Stimulated activated CD4-positive, alpha-beta T cell treated with anti-CD3 and anti-CD28 coated beads, Interleukin-12 subunit alpha, Interleukin-12 subunit beta, amount 100 ng/mL, for 4 hours (primary cell): ENCODE data around the gene TTC23.

Source experiments
- DNase-seq: peaks from one replicate; pipeline ENCODE4 v3.0.0-alpha.2; 2020

TTC23 gene

DNA sequence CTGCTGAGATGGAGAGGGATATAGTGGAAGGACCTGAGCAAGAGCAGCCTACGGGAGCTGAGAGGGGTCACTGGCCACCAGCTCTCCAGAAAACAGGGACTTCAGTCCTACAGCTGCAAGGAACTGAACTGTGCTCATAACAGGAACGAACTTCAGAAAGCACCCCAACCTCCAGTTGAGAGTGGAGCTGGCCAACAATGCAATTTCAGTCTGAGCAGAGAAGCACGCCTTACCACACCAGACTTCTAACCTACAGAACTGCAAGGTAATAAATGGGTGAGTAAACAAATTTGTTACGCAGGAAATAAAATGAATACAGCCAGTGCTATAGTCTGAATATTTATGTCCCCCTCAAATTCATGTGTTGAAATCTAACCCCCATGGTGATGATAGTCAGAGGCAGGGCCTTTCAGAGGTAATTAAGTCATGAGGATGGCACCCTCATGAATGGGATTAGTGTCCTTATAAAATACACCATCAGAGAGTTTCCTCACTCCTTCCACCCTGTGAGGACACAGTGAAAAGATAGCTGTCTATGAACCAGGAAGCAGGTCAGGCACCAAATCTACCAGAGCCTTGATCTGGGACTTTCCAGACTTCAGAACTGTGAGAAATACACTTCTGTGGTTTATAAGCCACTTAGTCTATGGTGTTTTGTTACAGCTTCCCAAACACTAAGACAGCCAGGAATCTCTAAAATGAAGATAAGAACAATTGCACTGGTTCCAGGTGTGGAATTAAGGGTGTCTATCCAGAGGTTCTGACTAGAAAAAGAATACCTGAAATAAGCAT lies 85.9 kb downstream of the TTC23 start:
- DNase-seq, result no peak

DNA sequence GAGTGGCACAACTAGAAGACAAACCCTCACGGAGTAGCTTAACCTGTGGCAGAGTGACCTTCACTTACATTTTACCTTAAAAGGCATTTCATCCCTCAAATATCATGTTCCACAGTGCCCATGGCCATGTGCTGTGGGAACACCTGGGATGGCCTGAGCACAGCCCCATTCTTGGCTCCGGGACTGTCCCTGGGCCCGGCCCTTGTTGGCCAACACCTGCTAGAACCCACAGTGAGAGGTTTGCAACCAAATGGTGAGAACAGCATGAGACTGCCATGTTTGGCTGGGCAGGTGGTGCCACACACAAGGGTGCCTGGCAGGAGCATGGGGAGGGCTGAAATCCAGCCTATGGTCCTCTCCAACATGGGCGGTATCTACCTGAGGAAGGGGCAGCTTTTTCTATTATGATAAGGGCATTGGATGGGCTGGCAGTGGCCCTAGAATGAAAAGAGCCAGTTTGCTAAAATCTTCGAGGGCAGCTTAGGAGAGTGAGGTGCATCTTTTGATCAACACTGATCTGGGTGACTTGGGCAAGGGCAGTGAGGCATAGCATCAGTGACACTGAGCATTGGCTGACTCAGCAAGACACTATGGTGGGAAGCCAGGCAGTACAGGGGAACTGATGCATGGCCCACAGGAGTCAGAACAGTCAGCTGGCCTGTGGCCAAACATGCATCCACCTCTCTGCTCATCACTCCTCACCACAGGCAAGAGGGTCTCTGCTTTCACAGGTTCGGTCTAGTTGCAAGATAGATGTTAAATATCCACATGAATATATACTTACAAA lies 90.6 kb downstream of the TTC23 start:
- DNase-seq, result no peak

DNA sequence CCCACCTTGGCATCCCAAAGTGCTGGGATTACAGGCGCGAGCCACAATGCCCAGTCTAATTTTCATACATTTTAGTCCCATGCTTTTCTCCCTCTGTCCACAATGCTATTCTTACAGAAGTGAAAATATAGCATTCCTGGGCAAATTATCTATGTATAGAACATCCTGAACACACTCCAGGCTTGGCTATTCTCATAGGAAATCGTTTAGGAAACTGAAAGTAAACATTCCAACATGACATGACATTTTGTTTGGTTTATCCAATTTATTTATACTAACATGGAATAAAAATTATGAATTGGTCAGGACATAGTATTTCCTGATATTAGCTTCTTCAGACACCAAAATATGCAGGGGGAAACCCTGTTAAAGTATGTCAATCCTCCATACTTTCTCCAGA lies 91.9 kb downstream of the TTC23 start:
- no peak for DNase-seq

DNA sequence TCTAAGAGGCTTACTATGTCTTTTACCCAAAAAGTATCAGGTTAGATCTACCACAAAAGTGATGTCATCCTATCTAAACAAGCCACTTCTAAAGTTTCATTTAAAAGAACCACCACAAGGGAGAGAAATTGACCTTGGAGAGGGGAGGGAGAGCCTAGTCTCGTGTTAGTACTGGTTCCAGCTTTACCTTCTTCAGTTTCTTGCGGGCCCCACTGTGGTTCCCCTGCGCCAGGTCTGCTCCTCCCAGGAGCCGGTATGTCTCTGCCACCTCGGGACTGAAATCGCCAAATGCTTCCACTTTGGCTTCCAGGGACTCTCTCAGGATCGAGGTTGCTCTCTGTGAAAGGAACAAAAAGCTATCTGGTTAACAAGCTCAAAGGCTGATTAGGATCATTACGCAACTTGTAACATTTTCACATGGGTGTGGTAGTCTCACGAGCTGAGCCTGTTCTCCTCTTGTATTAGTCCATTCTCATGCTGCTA lies 93.4 kb downstream of the TTC23 start:
- DNase-seq, result no peak

DNA sequence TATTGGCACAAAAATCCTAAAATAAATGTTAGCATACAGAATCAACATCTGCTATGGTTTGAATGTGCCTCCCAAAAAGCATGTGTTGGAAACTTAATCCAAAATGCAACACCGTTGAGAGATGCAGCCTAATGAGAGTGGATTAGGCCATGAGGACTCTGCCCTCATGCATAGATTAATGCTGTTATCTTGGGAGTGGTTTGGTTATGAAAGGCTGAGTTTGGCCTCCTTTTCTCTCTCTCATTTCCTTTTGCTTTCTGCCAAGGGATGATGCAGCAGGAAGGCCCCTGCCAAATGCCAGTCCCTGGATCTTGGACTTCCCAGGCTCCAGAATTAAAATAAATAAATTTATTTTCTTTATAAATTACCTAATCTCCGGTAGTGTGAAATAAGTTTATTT lies 95.1 kb downstream of the TTC23 start:
- DNase-seq, result no peak

DNA sequence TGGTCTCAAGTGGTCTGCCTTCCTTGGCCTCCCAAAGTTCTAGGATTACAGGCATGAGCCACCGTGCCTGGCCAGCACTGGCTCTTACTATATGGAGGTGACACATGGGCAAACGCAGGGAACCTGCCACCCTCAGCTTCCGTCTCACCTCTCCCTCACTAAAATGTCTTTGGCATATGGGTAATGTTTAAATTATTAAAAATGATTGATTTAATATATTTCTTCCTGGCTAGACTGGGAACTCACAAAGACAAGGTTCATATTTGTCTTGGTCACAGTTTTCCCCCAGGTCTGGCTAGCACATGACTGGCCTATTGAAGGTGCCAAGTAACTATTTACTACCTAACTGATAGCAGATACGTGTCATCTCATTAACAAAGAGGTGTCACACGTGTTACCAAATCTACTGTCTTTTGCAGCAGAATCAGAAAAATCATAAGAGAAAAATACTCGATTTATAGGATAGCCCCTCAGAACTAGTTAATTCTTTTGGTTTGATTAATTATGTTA lies 96.3 kb downstream of the TTC23 start:
- no peak for DNase-seq

DNA sequence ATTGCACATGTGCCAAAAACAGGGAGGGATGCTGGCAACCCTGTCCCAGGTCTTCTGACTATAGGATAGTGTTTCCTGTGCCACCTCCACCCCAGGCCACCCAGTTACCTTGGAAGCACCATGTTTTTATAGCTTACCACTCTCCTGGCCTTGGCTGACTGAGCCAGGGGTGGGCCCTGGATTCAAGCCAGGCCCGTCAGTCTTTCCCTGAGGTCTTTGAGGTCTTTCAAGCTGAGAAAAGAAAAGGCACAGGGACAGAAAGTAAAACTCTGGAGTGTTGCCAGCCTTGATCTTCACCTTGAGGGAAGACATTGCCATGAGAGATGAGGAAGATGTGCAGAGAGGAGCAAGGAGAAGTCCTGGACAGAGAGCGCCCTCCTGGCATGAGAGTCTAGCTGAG lies 98.2 kb downstream of the TTC23 start:
- DNase-seq, result no peak

DNA sequence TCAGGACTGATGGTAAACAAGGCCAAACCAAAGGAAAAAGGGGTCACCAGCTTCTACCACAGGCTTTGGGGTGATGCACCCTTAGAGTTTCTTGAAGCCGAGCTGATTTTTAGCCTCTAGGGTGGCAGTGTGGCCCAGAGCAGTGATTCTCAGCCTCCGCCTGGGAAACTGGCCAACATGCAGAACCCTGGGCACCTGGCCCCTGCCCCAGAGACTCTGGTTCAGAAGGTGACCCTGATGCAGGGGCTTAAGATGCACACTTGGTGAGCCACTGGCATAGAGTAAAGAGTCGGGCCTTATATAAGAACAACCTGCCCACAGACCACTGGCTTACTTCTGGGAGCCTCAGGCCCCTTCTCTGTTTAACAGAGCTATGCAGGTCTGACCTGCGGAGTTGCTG lies 100.0 kb downstream of the TTC23 start:
- no peak for DNase-seq

DNA sequence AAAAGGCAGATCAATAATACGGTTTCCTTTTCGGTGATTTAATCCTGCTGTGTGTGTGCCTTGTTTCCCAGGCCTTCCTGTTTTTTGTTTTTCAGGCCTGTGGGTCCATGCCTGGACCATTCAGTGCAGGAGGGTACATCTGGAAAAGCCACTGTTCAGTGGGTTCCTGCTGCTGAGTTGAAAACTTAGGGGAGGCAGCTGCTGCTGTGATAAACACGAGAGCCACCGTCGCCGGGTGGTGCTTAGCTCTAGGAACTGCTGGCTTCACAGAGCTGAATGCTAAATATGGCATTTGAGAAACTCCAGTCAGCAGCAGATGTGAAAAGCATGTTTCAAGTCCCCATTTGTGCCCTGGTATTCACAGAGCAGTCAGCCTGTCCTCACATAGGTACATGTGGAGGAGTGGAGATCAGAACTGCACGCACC lies 100.5 kb downstream of the TTC23 start:
- DNase-seq, result no peak

DNA sequence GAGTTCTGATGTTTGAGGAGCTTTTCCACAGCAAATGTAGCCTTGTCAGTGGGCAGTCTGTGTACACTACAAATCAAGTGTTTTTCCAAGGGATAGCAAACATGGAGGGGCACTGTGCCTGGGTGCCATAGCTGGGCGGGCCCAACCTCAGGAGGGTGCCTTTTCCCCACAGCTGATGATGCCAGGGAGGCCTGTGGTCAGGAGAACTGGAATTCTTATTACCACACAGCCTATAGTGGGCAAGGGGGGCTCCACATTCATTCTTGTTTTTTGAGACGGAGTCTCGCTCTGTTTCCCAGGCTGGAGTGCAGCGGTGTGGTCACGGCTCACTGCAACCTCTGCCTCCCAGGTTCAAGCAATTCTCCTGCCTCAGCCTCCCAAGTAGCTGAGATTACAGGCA lies 102.7 kb downstream of the TTC23 start:
- DNase-seq, result no peak

DNA sequence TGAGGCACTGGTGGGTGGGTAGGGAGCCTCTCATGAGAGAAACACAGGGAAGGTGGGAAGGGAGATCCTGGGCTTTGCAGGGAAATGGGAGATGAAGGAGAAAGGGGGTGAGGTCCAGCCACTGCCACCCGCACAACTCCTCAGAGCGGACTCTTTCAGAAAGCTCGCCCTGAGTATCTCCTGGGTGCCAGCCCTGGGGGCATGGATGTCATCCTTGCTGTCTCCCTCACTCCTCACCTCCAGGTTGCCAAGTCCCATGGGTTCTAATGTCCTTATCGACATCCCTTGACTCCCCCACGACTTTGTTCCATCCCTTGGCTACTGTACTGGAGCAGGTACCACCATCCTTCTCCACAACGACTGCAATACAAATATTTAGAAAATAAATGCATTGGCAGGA lies 103.6 kb downstream of the TTC23 start:
- no peak for DNase-seq

DNA sequence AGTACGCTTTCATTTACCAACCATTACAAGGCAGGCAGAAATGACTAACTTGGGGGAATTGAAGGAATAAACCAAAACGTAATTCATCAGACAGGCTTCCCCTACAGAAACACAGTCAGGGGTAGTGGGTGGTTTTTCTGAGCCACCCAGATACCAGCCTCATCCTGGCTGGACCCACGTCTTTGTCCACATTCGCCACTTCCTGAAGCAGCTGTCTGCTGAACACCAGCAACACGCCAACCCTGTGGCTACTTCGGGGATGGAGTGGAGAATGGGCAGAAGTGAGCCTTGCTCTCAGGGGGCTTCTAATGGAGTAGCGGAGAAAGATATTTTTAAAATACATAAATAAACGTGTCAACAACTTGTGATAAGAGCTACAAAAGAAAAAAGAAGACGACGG lies 104.4 kb downstream of the TTC23 start:
- DNase-seq, result no peak

DNA sequence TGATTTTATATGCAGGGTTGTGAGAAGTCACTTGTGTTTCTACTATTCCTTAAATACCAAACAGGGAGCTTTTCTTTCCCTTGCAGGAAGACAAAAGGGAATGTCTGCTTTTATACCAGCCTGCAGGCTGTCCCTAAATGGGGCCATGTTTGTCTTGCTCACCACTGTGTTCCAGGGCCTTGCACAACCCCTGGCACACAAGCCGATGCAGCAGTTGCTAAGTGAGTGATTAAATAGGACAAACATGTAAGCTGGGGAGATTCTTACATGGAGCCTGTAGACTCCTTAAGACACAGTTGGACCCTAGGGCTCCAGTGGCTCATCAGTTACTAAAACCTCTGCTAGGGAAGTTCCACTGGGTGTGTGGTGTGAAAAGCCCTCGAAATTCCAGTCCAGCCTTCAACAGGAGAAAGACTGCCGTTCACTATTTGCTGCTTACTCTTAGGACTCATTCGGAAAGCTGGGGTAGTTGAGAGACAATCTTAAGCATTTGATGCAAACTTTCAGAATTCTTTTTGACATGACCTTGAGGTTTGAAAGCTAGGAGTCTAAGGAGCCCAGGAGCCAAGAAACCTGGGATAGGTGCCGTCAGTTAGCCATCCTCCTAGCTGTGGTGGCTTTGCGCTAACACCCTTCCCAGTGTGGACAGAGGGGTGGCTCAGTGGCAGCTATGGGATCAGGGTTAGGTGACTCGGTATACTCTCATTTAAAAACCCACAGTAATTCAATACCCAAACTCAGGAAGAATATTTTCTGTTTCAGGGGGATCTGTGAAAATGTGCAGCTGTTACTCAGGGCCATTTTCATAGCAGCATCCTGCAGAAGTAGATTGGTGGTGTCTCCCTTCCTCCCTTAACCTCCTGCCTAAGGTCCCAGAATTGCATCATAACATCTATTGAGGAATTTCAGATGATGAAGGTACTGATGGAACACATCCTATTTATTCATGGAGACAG lies 105.4 kb downstream of the TTC23 start:
- no peak for DNase-seq

DNA sequence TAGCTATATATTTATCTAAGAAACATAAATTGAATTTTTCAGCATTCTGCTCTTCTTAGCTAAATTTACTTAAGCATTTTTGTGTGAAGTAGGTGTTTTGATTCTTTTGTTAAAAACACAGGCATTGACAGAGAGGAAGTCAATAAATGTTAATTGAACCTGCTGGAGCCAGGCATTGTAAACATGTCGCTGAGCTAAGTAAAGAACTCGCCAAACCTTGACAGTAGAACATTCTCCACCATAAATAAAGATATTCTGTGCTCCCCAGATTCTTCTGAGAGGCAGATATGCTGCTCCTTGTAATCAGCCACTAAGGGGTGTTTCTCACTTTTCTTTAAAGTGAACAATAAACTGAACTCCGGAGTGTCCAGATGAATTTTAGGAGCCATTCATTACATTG lies 106.1 kb downstream of the TTC23 start:
- DNase-seq, result no peak

DNA sequence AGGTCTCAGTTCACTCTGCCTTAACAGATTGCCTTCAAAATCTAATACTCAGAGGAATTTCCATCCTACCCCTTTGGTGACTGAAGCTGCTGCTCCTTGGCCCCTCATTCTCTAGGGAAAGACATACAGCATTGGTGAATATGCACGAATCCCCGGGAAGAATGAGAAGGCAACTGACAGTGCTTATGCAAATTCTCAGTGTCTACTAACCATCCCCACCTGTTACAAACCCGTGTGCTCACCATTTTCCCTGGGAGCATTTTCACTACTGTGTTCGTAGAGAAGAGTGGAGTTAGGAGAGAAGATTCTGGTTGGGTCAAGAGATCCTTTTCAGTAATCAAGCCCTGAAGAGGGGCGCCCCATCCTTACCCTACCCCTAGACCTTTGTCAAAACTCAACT lies 106.8 kb downstream of the TTC23 start:
- no peak for DNase-seq

DNA sequence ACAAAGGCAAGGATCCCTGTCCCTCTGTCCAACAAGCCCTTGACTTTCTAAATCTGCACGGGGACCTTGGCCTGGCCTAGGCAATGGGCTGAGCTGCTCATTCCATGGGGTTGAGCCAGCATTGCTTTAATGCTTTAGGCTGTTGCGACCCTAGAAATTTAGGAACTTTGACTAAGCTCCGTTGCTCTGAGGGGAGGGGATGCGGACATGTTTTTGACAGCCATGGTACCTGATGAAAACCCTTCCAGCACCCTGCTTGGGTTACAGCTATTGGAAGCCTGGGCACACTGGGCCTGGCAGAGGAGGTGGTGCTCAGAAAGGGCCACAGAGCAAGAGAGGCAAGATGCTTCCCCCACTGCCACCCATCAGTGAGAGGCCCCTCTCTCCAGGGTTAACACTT lies 107.4 kb downstream of the TTC23 start:
- DNase-seq, result no peak

DNA sequence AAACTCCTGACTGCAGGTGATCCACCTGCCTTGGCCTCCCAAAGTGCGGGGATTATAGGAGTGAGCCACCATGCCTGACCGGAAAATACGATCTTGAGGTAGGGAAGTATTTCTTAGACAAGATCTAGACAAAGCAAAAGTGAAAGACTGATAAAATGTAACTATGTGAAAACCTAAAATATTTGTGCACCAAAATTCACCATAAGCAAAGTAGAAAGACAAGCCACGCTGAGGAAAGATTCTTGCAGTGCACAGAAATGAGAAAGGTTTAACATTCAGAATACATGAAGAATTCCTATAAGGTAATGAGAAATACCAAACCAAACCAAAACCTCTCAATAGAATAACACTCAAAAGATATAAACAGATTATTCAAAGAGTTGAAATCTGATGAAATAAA lies 108.8 kb downstream of the TTC23 start:
- no peak for DNase-seq

DNA sequence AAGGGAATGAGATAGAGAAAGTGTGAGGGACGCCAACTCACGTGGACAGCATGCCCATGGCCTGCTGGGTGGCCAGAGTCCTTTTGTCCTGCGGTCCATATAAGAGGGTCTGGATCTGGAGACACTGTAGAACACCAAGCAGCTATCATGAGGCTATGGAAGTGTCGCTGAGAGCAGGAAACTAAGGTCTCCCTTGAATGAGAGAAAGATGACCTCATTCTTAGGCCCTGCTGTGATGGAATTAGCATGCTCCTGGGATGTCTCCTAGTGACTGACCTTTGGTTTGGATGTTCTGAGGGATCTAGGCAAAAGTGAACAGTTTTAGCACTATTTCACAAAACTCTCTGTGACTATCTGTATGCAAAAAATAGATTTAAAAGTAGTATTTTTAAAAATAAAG lies 110.1 kb downstream of the TTC23 start:
- no peak for DNase-seq

DNA sequence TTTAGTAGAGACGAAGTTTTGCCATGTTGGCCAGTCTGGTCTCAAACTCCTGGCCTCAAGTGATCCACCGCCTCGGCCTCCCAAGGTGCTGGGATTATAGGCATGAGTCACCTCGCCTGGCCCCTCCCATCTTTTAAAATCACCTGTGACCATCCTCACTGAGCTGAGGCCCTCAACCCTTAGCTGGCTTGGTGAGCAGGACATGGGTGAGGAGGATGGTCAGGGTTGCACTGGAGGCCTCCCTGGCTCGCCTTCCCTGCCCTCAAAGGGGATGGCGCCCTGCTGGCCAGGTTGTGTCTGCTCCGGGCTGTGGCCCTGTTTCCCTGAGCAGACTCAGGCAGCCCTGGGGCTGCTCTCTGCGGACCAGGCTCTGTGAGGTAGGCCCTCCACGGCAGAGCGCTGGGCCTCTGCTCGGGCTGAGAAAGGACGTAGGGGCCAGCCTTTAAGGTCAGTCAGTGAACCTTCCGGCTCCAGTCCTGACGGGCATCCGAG lies 110.8 kb downstream of the TTC23 start:
- DNase-seq, result no peak

DNA sequence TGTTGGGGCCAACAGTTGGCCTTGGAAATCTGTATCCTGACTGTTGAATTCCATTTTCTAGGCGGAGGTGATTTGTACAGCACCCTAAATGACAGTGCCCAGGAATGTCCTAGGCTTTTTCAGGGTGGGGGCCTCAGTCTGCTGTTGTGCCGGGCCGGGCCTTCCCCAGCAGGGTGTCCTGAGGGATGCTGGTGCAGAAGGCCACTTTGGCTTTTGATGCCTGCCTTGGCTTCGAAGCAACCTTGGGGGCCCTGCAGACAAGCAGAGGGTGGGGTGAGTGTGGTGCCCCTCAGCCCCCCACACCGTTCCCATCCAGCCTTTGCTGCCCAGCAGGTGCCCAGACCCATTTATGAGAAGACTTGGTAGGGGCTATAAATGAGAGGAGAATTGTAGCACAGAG lies 111.5 kb downstream of the TTC23 start:
- no peak for DNase-seq

DNA sequence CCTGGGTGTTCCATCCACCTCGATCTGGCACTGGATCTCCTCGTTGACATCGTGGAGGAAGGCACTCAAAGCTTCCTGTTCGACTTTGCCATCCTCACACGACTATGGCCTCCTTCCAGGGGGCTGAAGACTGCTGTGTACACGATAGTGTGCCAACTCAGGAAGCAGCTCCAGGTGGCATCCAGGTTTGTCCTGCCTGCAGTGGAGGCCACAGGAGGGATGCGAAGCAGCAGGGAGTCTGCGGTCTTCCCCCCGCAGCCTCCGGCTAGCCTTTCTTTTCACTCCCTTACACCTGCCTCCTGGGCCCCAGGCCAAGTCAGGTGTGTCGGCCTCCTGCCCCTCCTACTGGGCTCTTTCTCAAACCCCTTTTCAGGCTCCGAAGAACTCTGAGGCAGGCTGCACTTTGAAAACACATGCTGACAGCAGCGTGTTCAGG lies 112.3 kb downstream of the TTC23 start:
- DNase-seq, result no peak

DNA sequence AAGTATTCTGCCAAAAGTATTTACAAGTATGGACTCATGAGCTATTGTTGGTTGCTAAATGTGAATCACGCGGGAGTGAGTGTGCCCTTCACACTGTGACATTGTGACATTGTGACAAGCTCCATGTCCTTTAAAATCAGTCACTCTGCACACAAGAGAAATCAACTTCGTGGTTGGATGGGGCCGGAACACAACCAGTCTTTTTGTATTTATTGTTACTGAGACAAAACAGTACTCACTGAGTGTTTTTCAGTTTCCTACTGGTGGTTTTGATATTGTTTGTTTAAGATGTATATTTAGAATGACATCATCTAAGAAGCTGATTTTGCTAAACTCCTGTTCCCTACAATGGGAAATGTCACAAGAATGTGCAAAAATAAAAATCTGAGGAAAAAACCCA lies 114.2 kb downstream of the TTC23 start:
- no peak for DNase-seq

DNA sequence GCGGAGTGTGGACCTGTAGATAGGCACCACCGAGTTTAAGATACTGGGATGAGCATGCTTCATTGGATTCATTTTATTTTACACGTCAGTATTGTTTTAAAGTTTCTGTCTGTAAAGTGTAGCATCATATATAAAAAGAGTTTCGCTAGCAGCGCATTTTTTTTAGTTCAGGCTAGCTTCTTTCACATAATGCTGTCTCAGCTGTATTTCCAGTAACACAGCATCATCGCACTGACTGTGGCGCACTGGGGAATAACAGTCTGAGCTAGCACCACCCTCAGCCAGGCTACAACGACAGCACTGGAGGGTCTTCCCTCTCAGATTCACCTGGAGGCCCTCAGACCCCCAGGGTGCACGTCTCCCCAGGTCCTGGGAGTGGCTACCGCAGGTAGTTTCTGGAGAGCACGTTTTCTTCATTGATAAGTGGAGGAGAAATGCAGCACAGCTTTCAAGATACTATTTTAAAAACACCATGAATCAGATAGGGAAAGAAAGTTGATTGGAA lies 115.0 kb downstream of the TTC23 start:
- no peak for DNase-seq
